Epithelial cell of esophagus (primary cell): Measurements from ENCODE around the gene NAV1.

ENCODE experiments used
- DNase-seq: peaks from one replicate; pipeline ENCODE4 v3.0.0; 2010; ENCODE audit warnings: low read depth
- H3K4me3 ChIP-seq: 2 replicates; pipeline ENCODE4 v1.5.1; 2011; ENCODE audit warnings: mild to moderate bottlenecking, low read length, control low read depth
- CTCF ChIP-seq: IDR thresholded peaks from 2 replicates; pipeline ENCODE4 v1.5.1; 2011; ENCODE audit warnings: low read depth, mild to moderate bottlenecking, low read length, control low read depth, inconsistent platforms; ENCODE audit not compliant: insufficient read depth; ENCODE audit errors: missing control alignments

Gene NAV1

GRCh38 chr1:201584471-201585092, 45.7 kb downstream of the NAV1 start:
- TF ChIP-seq CTCF: no peak
- DNase-seq: no peak

GRCh38 chr1:201585093-201585483, 46.2 kb downstream of the NAV1 start:
- no peak for DNase-seq
- no peak for TF ChIP-seq CTCF
- no peak overlapping the region for H3K4me3 ChIP-seq

More at GRCh38 chr1:201584471-201585092, 45.7 kb downstream of the NAV1 start:
- H3K4me3 ChIP-seq: no peak overlapping the region

GRCh38 chr1:201585901-201586300, 47.0 kb downstream of the NAV1 start:
- DNase-seq: peak; percentile 19
- H3K4me3 ChIP-seq: no peak overlapping the region
- no peak for TF ChIP-seq CTCF

GRCh38 chr1:201586806-201587205, 47.9 kb downstream of the NAV1 start:
- no peak for TF ChIP-seq CTCF
- no peak overlapping the region for H3K4me3 ChIP-seq
- DNase-seq: no peak

GRCh38 chr1:201587729-201588128, 48.8 kb downstream of the NAV1 start:
- no peak overlapping the region for H3K4me3 ChIP-seq
- no peak for DNase-seq
- TF ChIP-seq CTCF: no peak
